Esophagus muscularis mucosa (tissue), 3 donors: ENCODE data around the gene GLI3.

Experiments used
- POLR2A ChIP-seq: fragments of 450-650 bp; IDR thresholded peaks from one replicate; pipeline ENCODE4 v1.6.1; 2017; ENCODE audit warnings: antibody characterized with exemption, moderate library complexity, mild to moderate bottlenecking, low read depth
- TF ChIP-seq, protein P1 (sequence below), 3 experiments: fragments of 200-600 bp in 2 of 3; fragments of 450-650 bp in 1 of 3; sonication (generic) in 2 of 3; IDR thresholded peaks; one replicate each; pipeline ENCODE4 v1.5.1; 2017 to 2019; ENCODE audit warnings: antibody characterized with exemption in 3 of 3, mild to moderate bottlenecking in 2 of 3, moderate library complexity in 1 of 3

DNA sequence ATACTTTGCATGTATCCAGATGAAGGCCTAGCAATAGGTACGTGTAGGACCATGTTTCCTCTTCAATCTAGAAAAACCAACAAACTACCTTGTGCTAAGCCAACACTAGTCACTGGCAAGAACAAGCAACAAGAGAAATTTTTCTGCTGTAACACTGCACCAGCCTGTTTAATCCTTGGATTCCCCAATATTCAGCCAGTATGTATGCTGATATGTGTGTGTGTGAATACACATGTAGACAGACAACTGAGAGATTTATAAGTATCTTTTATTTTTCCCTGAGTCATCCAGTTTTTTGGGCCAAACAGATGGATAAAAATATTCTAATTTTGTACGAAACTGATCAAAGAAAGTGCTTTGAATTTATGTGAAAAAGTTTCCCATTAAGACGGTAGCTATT, 26.2 kb downstream of the GLI3 start:
- TF ChIP-seq, protein P1, sequence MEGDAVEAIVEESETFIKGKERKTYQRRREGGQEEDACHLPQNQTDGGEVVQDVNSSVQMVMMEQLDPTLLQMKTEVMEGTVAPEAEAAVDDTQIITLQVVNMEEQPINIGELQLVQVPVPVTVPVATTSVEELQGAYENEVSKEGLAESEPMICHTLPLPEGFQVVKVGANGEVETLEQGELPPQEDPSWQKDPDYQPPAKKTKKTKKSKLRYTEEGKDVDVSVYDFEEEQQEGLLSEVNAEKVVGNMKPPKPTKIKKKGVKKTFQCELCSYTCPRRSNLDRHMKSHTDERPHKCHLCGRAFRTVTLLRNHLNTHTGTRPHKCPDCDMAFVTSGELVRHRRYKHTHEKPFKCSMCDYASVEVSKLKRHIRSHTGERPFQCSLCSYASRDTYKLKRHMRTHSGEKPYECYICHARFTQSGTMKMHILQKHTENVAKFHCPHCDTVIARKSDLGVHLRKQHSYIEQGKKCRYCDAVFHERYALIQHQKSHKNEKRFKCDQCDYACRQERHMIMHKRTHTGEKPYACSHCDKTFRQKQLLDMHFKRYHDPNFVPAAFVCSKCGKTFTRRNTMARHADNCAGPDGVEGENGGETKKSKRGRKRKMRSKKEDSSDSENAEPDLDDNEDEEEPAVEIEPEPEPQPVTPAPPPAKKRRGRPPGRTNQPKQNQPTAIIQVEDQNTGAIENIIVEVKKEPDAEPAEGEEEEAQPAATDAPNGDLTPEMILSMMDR (IDR thresholded peaks at IDR 0.05) = no peak
- no peak for TF ChIP-seq POLR2A
